HG03521 (cell line): ENCODE measurements around the gene MOCOS.
"Not testable (repeated sequence)": the region's sequence is repeated elsewhere in the genome, so short reads cannot be mapped to it uniquely, and the experiment has no call there.

ENCODE experiments used
- ATAC-seq: cut with Tn5 transposase; IDR thresholded peaks from one replicate; pipeline ENCODE4 v1.9.1; 2021; ENCODE audit warnings: mild to moderate bottlenecking, moderate library complexity; ENCODE audit not compliant: unreplicated experiment

The MOCOS gene

GRCh38 chr18:36197511-36198166 lies 10.3 kb downstream of the MOCOS start:
- no peak for ATAC-seq

GRCh38 chr18:36199691-36200295 lies 12.5 kb downstream of the MOCOS start:
- no peak for ATAC-seq

DNA sequence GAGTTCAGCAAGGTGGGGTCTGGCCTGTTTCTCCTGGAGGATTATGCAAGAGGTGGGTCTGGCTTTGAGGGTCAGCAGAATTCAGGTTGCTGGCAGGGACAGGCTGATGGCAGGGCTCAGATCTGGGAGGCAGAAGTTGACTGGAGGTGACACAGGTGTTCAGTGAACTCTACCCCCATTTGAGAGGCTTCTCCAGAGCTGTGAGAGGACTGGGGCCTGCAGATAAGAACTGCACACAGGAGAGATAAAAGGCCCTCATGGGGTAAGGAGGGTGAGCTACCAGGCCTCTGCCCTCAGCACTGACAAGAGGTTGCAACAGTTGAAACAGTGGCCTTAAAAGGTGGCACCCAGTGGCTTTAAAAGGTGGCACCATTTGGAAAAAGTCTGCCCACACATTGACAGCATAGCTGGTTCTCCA lies 13.1 kb downstream of the MOCOS start:
- ATAC-seq: no peak

- no peak for ATAC-seq
These were observed 14.5 kb downstream of the MOCOS start for GRCh38 chr18:36201765-36202164.

DNA sequence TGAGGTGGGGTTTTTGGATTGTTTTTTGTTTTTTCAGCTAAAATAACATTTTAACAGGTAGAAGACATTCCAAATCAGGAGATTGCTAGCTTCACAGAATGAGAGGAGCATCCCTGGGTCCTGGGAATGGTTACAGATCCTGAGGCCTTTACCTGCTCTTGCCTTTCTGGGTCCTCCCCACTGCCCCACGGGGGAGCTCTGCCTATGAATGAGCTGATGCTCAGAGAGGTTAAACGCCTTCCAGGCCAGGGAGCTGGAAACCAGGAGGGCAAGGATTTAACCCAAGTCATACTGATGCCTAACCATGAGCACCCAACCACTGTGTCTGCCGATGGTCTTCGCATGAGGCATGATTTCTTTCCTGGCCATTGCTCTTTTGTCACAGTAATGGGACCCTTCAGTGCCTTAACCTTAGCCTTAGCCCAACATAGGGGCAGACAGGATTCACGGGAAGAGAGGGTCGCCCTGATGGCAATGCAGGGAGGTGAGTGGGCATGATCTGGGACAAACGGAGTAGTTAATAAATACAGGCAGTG lies 16.1 kb downstream of the MOCOS start:
- no peak for ATAC-seq

GRCh38 chr18:36205166-36205565 lies 17.9 kb downstream of the MOCOS start:
- no peak for ATAC-seq

GRCh38 chr18:36207303-36207702 lies 20.0 kb downstream of the MOCOS start:
- ATAC-seq: no peak

DNA sequence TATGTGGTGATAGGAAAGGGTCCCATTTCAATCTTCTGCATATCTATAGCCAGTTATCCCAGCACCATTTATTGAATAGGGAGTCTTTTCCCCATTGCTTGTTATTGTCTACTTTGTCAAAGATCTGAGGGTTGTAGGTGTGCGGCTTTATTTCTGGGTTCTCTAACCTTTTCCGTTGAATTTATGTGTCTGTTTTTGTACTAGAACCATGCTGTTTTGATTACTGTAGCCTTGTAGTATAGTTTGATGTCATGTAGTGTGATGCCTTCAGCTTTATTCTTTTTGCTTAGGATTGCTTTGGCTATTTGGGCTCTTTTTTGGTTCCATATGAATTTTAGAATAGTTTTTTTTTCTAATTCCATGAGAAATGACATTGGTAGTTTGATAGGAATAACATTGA lies 20.7 kb downstream of the MOCOS start:
- ATAC-seq: not testable (repeated sequence)

DNA sequence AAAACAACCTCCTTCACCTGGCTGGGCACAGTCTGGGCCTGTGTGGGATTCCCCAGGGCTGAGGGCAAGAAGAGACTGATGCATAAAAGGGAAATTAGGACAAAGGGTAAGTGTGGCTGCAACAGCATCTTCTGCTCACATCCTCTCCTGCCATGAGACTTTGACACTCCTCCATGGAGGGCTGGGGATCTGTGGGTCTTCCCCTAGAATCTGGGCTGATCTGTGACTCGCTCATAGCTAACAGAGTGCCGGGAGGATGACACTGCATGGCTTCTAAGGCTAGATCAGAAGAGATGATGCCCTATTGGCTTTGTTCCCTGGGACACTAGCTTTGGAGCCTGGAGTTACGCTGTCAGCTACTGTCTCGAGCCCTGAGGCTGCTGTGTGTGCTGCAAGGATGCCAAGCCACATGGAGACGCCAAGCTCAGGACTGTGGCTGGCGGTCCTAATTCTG lies 24.3 kb downstream of the MOCOS start:
- no peak for ATAC-seq

GRCh38 chr18:36212301-36213171 lies 25.2 kb downstream of the MOCOS start:
- no peak for ATAC-seq

DNA sequence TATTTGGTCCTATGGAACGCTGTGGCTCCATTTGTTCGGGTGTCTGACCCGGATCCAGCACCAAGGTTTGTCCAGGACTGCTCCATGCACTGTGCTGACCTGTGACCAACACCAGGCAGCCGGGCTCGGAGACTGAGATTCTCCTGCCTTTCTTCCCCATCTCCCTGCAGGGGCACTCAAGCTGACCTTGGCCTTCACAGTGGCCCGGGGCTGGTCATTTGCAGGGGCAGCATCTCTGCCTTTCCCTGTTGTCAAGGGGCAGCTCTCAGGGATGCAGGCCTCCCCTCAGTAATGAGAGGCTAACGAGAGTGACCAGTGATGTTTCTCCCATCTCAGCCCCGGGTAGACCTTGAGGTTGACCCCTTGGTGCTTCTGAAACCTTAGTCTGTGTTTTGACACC lies 27.5 kb downstream of the MOCOS start:
- ATAC-seq: no peak

DNA sequence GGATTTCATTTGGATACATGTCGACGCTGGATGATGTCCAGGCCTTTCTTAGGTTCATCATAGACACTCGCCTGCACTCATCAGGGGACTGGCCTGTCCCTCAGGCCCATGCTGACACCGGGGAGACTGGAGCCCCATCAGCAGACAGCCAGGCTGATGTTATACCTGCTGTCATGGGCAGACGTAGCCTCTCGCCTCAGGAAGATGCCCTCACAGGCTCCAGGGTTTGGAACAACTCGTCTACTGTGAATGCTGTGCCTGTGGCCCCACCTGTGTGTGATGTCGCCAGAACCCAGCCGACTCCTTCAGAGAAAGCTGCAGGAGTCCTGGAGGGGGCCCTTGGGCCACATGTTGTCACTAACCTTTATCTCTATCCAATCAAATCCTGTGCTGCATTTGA lies 28.3 kb downstream of the MOCOS start:
- no peak for ATAC-seq

GRCh38 chr18:36217348-36217747 lies 30.1 kb downstream of the MOCOS start:
- ATAC-seq: no peak

DNA sequence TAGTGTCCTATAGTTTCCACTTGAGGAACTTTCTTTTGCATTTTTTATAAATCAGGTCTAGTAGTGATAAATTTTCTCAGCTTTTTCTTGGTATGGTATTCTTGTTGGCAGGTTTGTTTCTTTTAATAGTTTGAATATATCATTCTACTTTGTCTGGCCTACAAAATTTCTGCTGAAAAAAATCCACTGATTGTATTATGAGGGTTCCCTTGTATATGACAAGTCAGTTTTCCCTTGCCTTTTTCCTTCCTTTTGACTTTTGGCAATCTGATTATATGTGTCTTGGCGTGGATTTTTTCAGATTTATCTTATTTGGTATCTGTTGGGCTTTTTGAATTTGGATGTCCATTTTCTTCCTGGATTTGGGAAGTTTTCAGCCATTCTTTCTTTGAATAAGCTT lies 41.9 kb downstream of the MOCOS start:
- ATAC-seq: no peak

- not testable (repeated sequence) for ATAC-seq
These were observed 53.2 kb downstream of the MOCOS start for GRCh38 chr18:36240510-36240909.

GRCh38 chr18:36241831-36242230 lies 54.5 kb downstream of the MOCOS start:
- ATAC-seq: no peak

- ATAC-seq: no peak
These were observed 59.7 kb downstream of the MOCOS start for GRCh38 chr18:36247036-36247435.

DNA sequence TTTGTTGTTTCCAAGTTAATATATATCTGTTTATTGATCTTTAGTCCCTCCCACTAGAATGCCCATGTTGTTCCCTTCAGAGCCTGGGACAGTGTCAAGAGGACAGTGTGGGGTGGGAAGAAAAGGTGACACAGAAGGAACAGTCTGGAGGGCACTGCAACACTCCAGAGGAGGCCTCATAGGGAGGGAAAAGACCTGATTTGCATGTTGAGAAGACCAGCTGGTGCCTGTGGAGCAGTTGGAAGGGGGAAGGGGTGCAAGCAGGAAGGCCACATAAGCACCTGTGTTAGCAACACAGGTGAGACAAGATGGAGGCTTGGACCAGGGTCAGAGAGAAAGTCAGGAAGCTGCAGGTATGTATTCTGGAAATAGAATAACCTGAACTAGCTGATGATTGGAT lies 62.1 kb downstream of the MOCOS start:
- ATAC-seq: no peak

GRCh38 chr18:36250827-36251226 lies 63.5 kb downstream of the MOCOS start:
- ATAC-seq: no peak

DNA sequence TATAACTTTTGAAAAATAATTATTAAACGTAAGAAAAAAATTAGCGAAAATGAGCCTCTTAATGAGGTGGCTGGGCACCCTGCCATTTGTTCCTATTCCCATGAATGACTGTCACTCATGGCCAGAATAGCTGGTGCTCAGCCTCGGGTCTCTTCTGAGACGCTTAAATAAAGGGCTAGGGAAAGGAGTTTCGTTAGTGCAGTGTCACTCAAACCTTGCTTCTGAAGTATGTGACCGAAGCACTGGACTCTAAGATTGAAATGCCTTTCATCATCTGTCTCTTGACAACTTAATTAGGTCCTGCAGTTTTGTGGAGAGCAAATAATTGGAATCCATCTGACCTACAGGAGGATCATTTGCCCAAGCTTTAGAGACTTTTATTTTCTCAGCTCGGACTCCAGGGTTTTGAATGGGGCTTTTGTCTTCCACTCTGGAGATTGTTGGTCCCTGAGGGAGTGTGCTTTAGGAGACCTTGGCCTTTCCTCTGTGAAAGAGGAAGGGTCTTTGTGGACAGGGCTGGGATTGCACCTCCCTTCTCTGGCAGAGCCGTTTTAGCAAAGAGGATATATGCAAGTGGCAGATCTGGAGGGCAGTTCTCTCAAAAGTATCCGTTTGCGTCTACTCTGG lies 67.9 kb downstream of the MOCOS start:
- ATAC-seq: no peak

DNA sequence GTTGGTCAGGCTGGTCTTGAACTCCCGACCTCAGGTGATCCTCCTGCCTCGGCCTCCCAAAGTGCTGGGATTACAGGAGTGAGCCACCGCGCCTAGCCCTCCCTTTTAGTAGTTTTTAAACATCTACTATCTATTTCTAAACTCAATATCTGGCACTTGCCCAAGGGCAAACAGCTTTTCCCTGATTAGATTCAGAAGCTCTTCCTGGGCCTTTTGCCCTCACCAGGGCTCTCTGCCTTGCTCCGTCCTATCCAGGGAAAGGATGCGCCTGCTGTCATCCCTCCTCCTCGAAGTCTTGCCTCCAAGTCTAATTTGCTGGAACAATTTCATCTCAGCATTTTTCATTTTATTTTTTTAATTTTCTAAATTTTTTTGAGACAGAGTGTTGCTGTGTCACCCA lies 68.8 kb downstream of the MOCOS start:
- ATAC-seq: no peak
